GM21447 (cell line): ENCODE data around the gene LRRC2.
A peak's percentile ranks its signal among the peaks of the same experiment; 100 is the strongest.
"Not testable (repeated sequence)": the region's sequence is repeated elsewhere in the genome, so short reads cannot be mapped to it uniquely, and the experiment has no call there.

Experiments used
- ATAC-seq: cut with Tn5 transposase; IDR thresholded peaks from one replicate; pipeline ENCODE4 v1.9.1; 2021; ENCODE audit not compliant: unreplicated experiment

The LRRC2 gene

DNA sequence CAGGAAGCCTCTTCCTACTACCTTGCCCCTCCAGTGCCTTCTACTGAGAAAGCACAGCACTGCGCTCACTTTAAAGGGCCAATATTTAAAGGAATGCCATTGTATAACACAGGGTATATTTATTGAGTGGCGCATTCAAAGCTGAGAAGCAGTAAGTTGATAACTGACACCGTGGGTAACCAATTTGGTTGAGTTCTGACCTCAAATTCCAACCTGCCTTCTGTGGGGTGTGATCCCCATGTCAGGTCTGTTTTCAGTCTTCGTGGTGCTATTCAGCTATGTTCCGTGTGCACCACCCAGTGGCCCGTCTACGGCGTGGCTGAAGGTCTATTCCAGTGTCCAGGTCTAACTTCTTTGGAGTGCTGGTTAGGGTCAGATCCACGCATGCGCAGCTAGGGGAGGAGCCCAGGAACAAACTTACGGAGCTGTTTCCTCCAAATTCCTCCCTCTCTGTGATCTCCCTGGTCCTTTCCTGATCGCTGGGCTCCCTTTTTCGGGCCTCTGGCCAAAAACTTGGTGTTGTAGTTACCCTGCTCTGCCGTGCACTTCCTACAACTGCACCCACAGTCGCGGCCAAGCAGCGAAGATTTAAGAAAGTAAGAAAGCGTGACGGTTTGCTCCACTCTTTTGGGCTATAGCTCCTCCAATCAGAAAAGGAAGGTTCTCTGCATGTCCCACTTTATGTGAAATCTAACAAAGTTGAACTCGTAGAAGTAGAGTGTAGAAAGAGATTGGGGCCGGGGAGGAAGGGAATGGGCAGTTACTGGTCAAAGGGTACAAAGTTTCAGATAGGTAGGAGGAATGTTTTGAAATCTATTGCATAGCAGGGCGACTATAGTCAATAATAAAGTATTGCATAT lies 7.7 kb downstream of the LRRC2 start:
- peak; percentile 93 for ATAC-seq

DNA sequence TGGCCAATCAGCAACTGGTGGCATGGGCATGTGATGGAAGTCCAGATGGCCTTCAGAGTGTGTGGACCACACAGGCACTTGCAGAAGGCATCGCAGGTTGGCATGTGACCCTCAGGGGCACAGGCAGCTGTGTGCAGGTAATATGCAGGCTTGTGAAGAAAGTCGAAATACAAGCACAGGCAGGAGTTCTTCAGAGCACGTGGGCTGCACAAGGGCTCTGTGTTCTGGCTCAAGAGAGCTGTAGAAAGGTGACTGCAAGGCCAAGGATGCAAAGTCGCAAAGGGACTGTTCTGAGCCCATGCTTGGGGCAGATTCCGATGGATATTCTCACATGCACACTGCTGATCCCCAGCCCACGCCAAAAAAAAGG lies 8.3 kb downstream of the LRRC2 start:
- no peak for ATAC-seq

DNA sequence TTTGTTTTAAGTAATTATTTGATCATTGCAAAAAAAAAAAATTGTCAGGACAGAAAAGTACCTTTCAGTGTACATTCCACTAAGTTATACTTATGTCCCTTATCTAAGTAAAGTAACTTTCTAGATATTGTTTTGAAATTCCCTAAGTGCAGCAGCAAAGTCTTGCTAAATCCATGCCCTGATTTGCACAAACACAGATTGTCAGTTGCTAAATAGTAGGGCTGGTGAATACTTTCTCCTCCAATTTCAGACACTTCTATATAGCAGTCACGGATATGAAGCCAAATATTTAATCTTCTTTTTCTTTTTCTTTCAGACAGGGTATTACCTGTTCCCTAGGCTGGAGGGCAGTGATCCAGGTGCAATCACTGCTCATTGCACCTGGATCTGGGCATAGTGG lies 12.9 kb downstream of the LRRC2 start:
- ATAC-seq = no peak

DNA sequence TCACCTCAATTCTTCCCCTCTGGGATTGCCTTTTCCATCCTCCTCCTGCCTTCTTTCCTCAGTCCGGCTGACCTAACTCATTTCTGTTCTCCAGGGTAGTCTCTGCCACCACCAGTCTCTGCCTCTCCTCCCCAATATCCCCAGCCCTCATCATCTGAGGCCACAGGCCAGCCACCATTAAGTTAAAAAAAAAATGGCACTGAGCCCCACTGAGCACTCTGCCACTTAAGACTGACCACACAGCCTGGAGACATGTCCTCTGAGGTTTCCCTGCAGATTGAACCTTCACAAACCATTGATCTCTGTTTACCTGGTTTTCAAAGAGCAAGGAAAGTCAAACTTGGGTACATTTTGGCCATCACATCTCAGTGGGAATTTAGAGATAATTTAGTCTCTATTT lies 13.6 kb downstream of the LRRC2 start:
- ATAC-seq = no peak

DNA sequence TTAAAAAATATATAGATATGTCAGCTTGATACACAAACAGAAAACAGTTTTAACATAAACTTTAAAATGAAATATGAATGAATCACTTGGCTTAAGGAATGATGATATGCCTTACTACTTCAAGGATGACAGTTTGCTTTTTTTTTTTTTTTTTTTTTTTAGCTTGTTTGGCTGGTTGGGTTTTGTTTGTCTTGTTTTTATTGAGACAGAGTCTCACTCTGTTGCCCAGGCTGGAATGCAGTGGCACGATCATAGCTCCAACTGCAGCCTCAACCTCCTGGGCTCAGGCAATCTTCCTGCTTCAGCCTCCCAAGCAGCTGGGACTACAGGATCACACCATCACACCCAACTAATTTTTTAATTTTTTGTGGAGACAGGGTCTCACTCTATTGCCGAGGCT lies 14.5 kb downstream of the LRRC2 start:
- no peak for ATAC-seq

DNA sequence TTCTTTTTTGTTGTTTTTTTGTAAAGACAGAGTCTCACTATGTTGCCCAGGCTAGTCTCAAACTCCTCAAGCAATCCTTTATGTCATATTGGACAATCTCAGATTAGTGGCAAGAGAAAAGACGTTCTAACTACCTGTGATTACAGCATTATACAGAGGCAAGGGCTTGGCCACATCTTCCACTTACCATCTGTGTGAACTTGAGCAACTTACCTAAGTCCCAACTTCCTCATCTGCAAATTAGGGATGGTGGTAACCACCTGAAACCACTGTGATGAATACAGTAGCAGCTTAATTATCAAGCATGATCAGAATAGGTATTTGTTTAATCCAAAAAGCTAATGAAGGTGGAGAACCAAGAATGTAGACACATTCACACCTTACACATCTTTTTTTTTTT lies 16.1 kb downstream of the LRRC2 start:
- no peak for ATAC-seq

DNA sequence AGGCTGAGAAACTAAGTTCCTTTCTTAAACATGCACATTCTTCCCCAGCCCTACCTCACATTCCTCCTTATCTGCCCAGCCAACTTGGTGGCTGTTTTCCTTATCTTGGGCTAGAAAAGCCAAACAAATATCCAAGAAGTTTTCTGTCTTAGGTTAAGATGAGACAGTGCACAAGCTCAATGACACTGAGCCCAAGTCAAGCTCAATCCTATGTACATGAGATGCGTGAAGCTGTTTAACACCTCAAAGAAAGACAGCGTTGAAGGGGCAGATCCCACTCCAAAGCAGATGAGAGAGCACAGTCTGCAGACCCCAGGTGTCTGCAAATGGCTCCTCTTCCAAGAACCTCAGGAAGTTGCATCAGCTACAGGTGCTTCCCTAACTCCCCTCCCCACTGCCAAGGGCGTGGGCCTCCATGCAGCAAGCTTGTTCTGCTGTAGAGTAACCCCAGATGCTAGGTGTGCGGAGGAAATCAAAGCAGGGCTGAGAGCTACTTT lies 16.6 kb downstream of the LRRC2 start:
- no peak for ATAC-seq

DNA sequence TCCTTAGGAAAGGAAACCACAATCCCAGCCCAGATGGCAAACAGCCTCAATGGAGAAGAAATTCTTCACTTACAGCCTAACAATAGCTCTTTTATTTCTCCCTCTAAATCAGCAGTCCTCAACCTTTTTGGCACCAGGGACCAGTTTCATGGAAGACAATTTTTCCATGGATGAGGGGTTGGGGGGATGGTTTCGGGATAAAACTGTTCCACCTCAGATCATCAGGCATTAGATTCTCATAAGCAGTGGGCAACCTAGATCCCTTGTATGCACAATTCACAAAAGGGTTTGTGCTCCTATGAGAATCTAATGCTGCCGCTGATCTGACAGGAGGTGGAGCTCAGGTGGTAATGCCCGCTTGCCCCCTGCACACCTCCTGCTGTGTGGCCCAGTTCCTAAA lies 17.5 kb downstream of the LRRC2 start:
- ATAC-seq = not testable (repeated sequence)

DNA sequence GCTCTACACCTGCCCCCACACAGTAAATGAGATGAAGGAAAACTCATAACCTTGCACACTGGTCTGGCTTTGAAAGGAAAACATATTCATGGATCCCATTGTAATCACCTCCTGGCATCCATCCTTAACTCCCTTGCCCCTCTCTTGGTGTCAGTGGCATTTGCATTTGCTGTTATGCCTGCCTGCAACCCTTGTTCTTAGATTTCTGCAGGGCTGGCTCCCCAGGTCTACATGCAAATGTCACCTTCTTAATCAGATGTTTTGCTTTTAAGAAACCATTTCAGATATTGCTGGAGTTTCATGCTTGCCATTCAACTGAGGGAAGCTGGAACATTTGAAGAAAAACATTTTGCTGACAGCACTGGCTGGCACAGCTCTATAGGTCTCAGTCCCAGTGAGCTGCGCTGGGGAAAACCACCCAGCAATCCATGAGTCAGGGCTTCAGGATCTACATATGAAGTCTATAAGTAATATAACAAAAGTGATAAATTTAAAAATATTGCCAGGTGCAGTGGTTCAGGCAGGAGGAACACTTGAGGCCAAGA lies 19.1 kb downstream of the LRRC2 start:
- no peak for ATAC-seq

DNA sequence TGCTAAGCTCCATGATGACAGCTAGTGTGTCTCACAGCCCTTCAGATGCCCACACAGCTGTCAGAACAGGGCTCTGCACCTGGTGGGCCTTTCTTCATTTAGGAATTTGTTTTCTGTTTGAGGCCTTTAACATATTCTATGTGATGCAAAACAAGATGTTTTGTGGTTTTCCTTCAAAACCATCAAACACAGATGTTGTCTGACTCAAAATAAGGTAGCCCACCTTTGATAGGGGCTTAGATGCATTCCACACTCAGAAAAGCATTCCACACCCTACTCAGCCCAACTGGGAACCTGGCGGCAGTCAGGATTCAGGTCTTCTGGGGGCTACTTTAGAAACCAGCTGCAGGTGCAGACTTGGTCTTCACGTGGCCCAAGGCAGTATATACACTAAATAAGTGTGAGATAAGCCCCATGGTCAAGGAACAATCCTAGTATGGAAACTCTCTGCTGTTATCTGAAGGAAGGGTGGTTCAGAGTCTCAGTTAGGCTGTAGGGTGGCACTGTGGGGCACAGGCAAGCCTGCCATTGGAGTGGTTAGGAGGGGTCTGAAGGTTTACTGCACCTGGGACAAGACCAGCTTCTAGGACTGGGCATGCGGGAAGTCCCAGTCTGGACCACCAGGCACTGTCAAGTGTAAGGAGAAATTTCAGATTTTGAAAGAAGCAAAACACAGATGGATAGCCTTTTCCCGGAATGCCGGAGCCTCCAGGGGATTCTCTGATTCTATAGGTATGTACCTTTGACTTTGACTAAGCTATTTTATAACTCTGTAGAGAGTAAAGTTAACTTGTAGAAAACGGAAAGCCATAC lies 20.1 kb downstream of the LRRC2 start:
- no peak for ATAC-seq

DNA sequence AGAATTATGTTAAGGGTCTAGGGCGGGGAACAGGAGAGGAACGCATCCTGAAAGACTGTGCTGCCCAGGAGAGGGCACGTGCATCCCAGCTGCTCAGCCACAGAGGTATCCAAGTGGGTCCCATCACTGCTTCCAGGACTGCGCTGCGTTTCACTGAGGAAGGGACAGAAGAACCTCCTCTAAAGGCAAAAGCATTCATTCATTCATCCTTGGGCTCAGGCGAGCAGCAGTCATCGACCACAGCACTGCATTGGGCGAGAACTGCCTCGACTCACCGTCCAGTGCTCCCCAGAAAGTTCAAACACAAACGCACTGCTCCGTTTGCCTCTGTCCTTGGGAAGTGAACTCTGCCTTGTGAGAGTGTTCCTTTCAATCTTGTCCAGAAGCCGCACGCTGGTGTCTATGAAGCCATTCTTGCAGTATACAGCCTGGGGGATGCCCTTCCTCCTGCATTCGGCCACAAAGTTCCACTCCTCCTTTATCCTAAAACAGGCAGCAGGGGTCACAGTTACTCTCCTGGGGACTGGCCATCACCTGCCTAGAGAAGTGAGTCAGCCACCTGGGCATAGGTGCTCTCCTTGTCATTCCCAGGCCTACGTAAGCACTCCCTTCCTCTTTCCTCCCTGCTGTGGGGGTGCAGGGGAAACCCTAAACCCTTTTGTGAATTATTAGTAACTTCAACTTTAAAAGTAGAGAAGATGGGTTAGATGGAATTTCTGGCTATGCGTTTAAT lies 21.2 kb downstream of the LRRC2 start:
- no peak for ATAC-seq

DNA sequence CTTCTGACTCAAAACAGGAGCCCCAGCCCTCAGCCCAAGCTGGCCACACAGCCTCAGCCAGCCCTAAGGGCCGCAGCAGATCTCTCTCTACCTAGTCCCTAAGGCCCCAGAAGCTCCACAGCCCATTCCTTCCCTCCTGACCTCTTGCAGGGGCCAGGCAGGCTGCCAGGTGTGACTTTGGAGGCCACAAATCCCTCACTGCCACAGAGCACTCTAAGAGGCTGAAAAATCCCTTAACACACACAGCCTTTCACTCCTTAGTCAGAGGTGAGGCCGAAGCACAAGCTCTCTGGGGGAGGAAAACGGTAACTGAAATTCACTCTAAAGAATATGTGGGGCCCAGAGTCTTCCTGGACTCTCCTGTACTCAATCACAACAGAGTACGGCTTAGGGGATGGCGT lies 23.3 kb downstream of the LRRC2 start:
- no peak for ATAC-seq

DNA sequence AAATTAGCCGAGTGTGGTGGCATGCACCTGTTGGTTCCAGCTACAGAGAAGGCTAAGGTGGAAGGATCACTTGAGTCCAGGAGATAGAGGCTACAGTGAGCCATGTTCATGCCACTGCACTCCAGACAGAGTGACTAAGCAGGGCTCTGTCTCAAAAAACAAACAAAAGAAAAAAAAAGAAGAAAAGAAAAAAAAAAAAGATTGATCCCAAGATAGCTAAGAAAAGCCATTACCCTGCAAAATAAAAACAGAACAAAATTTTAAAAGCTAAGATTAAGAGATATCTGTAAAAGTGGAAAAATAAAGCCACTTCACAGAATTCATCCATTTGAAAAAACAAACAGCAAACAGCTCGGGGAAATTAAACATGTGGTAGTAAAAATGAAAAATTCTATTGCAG lies 23.8 kb downstream of the LRRC2 start:
- no peak for ATAC-seq

DNA sequence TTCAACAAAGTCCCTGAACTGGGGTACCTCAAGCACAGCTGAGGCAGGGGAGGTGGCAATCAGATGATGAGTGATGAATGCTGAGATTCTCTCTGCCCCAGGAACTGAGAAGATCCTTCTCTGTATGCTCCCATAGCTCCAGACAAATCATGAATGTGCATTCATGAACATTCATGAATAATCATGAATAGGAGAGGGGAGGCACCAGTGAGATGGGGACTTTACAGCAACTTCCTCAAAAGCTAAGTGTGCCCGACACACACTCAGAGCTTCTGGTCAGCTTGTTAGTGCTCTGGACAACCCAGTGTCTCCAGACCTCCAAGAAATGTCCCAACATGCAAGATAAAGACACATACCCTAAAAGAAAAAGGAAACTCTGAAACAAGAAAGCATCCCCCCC lies 24.3 kb downstream of the LRRC2 start:
- ATAC-seq = no peak

DNA sequence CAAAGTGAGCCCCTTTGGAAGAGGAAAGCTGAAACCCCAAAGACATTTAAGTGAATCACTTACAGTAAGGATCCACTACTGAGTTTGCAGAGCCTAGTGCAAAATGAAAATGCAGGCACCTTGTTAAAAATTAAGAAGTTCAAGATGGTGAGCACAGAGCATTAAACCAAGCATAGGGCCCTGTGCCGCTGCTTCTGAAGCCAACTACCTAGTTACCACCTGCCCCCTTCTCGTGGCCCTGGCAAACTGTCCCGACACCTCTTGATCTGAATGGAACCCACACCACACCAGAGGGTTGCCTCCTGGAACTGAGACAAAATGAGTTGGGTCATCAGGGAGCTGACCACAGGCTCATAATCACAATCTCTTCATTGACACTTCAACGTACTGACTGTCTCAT lies 25.6 kb downstream of the LRRC2 start:
- ATAC-seq = no peak

DNA sequence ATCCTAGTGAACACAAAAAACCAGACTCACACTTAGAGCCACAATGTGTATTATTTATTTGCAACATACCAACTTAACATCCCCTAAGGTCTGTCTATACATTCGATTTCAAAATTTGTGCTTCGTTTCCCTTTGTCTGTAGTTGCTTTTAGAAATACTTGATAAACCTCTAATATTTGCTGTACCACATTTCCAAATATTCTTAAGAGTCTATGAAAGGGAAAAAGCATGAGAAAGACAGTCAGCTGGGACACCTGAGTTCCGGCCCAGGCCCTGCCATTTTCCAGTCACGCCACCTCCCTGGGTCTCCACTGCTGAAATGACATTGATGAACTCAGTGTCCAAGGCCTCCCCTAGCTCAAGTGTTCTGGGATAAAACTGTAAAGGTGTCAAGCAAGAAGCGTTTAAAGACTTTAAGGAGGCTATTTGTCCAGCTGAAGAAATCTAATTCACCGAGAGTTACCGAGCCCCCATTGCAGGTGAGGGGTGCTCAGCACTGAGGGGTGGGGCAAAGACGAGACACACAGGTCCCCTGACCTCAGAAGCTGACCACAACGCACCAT lies 26.6 kb downstream of the LRRC2 start:
- ATAC-seq = peak; percentile 1

DNA sequence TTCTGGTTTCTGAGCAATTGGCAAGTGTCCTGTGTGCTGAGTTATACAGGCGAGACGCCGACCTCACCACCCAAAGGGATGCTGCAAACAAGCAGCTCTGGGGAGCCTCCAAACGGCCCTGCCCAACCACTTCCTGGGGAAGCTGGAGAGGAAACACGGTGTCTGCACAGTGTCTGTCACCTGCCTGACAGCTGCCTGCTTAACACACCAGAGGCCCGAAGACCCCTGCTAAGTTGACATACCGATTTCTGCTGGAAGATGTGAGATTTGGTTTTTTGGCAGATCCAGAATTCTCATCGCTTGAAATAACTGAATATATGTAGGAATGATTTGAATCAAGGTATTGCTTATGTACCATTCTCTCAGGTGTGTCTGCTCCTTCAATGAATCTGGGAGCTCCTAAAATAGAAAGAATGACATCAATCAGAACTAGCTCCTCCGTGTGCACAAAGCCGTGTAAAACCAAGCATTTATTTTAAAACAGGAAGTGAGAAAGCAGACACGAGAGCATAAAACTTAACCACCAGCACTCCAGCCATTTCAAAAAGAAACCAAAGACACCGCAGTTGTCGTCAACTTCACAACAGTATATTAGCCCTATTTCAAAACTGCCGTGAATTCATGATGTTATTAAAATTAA lies 27.2 kb downstream of the LRRC2 start:
- peak; percentile 80 for ATAC-seq

DNA sequence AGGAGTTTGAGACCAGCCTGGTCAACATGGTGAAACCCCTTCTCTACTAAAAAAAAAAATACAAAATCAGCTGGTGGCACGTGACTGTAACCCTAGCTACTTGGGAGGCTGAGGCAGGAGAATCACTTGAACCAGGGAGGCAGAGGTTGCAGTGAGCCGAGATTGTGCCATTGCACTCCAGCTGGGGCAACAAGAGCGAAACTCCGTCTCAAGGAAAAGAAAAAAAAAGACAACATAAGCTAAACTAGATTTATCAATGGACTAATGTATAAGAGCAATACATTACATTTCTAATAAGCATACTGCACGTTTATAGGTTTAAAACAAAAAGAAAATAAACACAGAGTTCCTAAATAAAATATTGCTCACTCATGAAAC lies 27.7 kb downstream of the LRRC2 start:
- peak; percentile 2 for ATAC-seq

DNA sequence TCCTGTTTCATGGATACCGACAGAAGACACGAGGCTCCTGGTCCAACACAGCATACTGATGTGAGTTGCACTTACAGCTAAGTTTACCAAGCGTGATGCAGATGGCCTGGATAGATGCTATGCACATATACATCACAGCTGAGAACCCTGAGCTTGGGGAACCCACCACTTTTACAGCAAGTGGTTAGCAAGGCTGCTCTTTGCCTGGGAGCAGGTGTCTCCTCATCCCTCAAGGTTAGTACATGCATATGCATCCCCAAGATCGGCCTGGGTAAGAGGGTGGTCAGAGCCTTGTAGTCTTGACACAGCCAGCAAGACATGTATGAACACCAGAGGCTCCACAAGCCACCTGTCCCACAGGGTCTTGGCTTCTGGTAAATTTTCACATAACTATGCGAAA lies 28.3 kb downstream of the LRRC2 start:
- no peak for ATAC-seq

DNA sequence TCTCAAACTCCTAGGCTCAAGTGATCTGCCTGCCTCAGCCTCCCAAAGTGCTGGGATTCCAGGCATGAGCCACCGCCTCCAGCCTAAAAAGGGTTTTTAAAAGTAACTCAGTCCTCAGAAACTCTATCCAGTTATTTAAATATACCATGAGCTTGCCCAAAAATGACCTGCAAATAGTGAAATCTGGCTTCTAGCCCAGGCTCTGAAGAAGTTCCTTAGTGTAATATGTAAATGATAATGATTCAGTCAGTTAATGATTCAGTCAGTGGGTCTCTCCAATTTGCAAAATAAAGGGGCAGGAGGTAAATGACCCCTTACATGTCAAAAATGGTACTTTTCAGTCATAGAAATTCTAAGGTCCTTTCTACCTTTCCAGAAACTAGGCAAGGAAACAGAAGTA lies 28.8 kb downstream of the LRRC2 start:
- no peak for ATAC-seq
